Stomach (tissue), 4 donors: ENCODE data around the gene TDRD3.

Experiments
- CTCF ChIP-seq, 7 experiments: fragments of 450-650 bp in 4 of 7; fragments of 200-600 bp in 3 of 7; sonication (generic) in 3 of 7; IDR thresholded peaks; one replicate each; pipeline ENCODE4 v1.5.1; 2016 to 2019; ENCODE audit warnings: antibody characterized with exemption in 7 of 7, control low read depth in 2 of 7, mild to moderate bottlenecking in 1 of 7
- EP300 ChIP-seq: sonication (generic); formaldehyde crosslinking; IDR thresholded peaks from one replicate; pipeline ENCODE4 v1.6.1; 2017; ENCODE audit warnings: antibody characterized with exemption
- POLR2A ChIP-seq, 4 donors: fragments of 450-650 bp; IDR thresholded peaks; one replicate each; pipeline ENCODE4 v1.6.1; 2016; ENCODE audit warnings: antibody characterized with exemption in 4 of 4, control low read depth in 2 of 4, mild to moderate bottlenecking in 1 of 4, moderate library complexity in 1 of 4

DNA sequence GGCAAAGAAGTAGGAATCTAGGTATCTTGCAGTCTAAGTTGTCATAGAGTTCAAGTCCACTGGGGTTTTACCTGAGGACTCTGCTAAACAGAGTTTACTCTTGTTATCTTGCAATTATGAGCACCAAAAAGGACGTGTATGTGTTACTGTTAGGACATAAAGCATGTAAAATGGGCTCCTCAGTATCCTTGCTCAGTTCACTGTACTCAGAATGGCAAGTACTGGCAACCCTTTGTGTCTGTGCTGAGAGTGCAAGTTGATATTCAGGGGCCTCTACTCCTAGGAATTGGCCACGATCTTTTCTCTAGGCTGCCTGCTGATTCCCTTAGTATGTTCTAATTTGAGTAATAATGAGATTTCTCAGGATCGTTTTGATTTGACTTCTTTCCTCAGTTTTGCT lies 13.3 kb downstream of the TDRD3 start:
- no peak for TF ChIP-seq CTCF (IDR thresholded peaks at IDR 0.05)
- no peak for TF ChIP-seq POLR2A (IDR thresholded peaks at IDR 0.05)
- no peak for TF ChIP-seq EP300
